ENCODE measurements around the gene KIF24.
"Not testable (repeated sequence)": the region's sequence is repeated elsewhere in the genome, so short reads cannot be mapped to it uniquely, and the experiment has no call there.

Gene KIF24

DNA sequence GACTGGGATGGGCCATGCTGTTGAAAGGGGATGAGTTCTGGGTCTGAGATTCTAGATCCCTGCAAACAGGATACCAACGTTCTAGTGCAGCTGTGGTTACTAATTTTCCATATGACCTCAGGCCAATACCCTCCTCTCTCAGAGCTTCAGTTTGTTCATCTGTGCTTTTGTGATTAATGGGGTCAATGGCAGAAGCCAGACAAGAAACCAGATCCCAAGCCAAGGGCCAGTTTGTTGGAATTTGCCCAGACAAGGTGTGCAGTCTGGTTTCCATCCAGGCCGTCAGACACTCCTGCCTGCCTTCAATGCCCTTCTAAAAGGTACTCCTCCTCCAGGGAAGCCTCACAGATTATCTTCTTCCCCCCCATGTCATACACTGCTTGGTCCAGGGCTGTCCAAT, 36.2 kb upstream of the KIF24 start:
- no peak for DNase-seq

DNA sequence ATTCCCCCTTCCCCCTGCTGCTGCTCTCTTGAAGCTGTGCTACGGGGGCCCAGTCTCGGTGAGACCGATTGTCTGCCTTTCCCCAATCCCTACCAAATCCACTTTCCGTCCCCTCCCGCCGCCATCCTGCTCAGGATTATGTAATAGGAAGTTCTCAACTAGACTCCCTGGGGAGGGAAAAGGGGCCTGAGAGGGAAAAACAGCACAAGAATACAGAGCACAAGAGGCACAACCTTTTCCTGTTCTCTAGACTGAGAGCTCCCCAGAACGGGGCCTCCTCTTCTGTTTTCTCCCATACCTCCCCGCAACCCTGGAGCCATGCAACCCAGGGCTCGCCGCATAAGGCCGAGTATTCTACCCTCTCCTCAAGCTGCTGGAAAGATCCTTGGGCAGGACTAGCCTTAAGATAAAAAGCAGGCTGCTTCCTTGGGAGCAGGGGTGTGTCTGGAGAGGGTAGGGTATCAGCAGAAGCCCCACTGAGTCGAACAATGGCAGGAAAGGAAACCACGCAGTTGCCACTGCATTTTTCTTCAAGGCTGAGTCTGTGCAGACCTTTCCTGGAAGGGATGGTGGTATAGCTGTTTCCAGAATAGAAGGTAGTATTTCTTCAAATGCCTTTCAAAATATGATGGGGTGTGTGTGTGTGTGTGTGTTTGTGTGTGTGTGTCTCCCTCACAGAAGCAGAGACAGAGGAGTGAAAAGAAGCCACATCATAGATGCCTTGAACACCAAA, 34.7 kb upstream of the KIF24 start:
- DNase-seq, result no peak

DNA sequence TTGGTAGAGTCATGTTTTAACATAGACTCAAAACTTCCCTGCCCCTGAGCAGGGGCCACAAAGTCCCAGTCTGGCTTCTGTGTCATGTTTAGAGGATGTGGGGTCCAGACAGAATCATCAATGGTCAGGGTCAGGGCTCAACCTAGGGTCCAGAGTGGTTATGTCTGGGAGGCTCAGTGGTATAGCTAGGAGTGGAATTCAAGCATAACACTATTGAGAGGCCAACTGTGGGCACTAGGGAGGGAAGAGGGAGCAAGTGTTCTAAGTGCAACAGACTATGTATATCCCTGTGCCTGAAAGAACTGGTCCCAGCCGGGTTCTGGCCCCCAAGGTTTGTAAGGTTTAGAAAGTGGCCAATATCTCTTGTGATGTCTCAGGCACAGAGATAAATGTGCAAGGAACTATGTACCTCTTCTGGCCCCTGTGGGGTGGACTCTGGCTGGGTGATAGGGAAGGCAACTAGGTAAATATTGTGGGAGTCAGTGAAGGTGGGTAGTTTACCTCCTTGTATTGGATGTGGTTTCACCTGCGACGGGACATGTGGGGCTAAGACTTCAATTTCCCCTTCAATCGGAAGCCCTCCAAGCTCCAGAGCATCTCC, 33.6 kb upstream of the KIF24 start:
- no peak for DNase-seq

DNA sequence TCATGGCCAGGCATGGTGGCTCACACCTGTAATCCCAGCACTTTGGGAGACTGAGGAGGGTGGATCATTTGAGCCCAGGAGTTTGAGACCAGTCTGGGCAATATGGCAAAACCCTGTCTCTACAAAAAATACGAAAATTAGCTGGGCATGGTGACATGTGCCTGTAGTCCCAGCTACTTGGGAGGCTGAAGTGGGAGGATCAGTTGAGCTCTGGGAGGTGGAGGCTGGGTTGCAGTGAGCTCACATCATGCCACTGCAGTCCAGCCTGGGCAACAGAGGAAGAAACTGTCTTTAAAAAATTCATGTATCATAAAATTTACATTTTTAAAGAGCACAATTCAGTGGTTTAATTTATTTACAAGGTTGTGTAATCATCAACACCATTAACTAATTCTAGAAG, 23.9 kb upstream of the KIF24 start:
- DNase-seq, result not testable (repeated sequence)

DNA sequence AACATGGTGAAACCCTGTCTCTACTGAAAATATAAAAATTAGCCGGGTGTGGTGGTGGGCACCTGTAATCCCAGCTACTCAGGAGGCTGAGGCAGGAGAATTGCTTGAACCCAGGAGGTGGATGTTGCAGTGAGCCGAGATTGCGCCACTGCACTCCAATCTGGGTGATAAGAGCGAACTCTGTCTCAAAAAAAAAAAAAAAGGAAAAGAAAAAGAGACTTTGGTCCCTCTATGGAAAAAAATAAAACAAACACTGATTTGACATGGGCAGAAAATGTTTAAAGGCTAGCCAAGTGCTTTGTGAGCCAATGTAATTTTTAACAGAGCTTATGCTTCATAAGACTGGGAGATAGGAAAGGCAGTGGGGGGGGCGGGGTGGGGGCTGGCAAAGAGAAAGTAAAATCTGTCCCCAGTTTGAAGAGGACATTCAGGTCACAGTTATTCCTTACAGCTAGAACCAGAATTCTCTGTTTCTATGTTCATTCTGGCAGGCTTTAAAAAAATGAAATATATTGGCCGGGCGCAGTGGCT, 23.1 kb upstream of the KIF24 start:
- DNase-seq, result not testable (repeated sequence)

DNA sequence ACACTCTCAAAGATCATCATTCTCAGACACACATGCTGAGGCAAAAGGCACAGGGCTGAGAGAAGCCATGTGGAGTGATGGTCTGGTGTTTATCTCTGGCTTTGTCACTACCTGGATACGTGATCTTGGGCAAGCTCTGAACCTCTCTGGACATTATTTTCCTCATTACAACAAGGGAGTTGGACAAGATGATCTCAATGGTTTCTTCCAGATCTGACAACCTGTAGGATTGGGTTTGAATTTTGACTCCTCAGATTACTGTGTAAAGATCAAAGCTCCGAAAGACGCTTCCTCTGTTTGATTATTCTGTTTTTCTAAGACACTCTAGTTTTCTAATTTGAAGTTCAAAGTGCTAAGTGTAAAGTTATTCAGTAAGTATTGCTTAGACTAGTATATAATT, 20.3 kb upstream of the KIF24 start:
- DNase-seq, result no peak

DNA sequence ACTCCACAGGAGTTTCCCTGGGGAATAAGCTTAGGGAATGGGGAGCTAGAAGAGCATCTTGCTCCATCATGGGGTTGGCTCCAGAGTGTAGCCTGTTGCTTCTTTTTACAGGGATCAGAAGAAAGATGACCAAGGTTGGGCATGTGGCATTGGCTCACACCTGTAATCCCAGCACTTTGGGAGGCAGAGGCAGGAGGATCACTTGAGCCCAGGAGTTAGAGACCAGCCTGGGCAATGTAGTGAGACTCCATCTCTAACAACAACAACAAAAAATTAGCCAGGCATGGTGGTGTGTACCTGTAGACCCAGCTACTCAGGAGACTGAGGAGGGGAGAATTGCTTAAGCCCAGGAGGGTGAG, 18.7 kb upstream of the KIF24 start:
- no peak for DNase-seq

DNA sequence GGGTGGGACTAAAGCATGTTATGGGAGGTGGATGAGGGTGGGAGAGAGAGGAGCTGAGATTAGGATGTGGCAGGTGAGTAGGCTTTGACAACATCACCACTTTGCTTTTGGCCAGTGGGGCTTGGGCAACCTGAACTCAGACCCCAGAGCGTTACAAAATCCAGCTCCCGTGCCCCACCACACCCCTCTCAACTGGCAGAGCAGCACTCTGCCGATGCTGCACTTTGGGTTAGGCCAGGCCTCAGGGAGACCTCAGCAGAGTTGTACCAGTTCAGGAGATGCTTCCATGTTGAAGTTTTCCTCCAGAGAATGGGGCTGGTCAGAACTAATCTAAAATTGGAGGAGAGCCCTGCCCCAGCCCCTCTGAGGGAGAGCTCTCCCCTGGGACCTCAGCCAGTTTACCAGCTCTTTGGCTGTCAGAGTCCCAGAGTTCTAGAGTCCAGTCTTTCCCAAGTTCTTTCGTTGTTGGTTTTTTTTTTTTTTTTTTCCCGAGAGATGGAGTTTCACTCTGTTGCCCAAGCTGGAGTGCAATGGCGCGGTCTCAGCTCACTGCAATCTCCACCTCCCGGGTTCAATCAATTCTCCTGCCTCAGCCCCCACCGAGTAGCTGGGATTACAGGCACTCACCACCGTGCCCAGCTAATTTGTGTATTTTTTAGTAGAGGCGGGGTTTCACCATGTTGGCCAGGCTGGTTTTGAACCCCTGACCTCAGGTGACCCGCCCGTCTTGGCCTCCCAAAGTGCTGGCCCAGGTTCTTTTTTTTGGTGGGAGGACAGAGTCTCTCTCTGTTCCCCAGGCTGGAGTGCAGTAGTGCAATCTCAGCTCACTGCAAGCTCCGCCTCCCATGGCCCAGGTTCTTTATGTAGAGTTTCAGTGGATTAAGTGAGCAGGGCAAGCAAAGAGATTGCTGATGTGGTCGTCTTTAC, 18.1 kb upstream of the KIF24 start:
- DNase-seq, result no peak

DNA sequence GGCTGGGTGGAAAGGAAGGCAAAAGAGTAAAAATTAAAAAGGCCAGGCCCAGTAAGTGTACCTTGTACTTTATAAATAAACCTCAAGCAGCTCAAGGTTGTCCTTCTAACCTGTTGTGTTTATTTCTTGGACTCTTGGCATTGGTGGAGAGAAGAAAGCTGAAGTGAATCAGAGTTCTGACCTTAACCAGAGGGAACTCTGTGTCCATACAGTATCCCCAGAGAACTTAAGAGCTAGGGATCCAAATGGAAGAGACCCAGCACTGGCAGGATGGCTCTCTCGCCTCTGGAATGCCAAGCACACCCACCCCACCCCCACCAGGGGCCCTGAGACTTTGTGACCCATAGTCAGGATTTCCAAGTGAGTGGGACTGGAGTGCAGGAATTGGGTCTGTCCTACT, 14.5 kb upstream of the KIF24 start:
- no peak for DNase-seq

DNA sequence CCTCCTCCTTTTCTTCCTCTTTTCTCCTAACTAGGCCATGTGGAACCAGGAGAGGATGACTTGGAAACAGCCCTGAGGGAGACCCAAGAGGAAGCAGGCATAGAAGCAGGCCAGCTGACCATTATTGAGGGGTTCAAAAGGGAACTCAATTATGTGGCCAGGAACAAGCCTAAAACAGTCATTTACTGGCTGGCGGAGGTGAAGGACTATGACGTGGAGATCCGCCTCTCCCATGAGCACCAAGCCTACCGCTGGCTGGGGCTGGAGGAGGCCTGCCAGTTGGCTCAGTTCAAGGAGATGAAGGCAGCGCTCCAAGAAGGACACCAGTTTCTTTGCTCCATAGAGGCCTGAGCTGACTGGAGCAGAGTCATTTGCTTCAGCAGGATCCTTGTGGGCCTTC, 14.0 kb upstream of the KIF24 start:
- DNase-seq, result no peak

DNA sequence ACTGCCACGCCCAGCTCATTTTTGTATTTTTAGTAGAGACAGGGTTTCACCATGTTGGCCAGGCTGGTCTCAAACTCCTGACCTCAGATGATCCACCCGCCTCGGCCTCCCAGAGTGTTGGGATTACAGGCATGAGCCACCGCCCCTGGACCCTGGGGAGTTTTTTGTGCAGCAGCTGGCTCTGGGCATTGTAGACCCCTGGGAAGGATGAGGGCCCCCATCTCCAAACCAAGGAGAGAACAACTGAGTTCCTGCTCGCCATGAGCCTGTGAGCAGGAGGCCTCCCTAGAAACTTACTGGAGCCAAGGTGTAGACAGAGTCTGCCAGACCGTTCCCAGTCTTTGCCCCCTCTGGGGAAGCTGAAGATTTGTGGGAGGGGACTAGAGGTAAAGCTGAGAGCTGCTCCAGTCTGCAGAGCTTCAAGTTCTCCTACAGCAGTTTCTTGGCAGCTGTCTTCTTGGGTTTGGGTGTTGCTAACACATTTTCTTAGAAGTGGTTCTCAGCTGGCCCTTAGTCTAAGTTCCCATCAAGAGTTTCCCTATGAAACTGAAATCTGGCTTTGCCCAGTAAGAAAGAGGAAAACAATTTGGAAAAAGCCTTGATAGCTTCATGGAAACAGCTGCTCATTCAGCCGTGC, 12.7 kb upstream of the KIF24 start:
- DNase-seq, result peak; percentile 37

DNA sequence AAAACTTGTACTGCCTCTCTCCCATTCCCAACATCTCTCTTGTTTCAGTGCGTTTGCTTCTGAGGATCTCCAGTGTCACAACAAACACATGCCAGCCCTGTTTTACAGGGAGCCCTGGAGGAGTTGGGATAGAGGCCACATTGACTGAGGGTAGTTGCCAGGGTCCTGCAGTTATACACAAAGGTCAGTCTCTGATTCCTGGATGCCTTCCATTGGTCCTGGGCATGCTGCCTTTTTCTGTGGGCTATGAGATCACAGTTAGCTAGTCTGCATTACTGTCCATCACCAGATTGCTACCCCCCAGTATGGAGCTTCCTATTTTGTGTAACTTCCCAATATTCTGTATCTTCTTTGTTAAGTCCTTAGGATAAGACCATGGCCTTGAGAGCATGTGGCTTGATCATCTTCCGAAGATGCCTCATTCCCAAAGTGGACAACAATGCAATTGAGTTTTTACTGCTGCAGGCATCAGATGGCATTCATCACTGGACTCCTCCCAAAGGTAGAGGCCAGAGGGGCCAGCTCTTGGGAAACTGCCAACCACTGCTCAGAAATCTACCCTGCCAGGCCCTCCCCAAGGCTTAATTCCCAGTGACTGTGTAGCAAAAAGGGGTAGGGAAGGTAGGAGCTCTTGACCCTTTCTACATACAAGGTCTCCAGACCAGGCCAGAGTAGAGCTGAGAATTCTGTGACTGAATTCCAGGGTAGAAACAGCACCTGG, 9.8 kb upstream of the KIF24 start:
- no peak for DNase-seq

DNA sequence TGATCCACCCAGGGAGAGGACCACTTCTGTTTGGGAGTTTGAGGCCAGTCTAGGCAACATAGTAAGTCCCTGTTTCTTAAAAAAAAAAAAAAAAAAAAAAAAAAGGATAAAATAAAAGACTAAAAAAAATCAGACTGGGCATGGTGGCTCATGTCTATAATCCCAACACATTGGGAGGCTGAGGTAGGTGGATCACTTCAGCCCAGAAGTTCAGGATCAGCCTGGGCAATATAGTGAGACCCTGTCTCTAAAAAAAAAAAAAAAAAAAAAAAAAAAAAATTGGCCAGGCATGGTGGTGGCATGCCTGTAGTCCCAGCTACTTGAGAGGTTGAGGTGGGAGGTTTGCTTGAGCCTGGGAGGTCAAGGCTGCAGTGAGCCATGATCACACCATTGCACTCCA, 9.0 kb upstream of the KIF24 start:
- DNase-seq, result not testable (repeated sequence)

DNA sequence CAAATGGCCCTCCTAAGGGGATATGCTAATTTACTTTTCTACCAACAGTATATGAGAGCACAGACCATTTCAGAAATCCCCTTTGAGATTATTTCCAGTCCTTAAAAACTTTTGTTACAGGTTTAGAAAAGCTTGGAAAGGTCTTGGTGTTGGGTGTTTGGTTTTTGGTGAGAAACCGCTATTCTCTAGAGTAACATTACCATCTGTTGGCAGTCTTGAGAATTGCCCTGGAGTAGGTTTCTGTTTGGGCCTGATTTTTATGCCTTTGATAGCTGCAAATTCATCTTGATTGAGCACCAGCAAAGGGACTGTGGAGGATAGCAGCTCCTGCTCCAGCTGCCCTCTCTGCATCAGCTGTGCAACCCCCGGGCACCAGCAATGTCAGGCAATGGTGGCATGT, 8.3 kb upstream of the KIF24 start:
- DNase-seq, result no peak

DNA sequence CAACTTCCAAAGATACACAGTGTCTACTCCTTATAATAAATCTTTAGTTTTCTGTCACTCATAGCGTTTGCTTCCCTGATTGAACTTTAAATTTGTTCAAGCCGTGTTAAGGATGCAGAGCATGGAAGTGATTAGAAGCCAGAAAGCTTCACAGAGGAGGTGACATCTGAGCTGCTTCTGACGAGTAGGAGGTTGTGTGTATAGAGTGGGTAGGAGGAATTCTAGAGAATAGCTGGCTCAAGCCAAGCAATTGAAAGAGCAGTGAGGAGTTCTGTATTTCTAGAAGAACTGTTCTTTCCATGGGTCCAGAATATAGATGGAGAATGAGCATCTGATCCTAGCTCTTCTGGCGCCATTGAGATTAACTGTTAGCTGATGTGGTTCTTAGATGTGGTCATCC, 6.3 kb upstream of the KIF24 start:
- DNase-seq, result no peak

DNA sequence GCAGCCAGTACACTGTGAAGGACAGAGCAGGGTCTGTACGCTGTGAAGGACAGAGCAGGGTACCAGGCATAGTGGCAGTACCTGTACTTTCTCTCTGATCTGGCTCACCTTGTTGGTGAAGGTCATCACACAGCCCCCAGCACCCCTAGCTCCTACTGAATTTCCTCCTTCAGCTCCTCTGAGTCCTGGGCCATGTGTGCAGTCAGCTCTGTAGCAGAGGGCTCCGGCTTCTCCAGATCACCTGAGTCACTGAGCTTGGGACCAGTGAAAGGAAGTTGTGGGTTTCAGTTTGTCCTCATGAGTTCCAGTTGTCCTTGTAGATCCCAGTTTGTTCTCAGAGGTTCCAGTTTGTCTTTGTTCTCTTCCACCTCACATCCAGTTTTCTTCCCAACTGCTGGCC, 5.8 kb upstream of the KIF24 start:
- DNase-seq, result peak; percentile 10

DNA sequence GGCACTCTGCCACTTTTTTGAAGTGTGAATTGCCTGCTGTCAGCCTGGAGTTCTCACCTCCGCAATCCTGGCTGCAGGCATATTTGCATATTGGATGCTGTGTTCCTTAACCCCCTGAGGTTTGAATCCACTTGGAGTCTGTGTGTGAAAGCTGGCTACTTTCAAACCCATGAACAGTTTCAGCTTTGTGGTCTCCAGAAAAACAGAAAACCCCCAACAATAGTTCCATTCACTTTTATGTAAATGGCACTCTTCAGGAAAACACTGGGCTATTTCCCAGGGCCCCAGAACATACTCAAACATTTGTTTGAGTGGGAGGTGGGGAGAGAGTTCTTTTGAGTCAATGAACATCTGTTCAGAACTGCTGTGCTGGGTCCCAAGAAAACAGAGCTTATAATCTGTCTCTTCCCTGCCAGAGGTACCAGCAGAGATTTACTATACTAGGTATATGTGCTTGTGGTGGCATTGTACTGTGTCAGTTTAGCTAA, 5.3 kb upstream of the KIF24 start:
- DNase-seq, result no peak

DNA sequence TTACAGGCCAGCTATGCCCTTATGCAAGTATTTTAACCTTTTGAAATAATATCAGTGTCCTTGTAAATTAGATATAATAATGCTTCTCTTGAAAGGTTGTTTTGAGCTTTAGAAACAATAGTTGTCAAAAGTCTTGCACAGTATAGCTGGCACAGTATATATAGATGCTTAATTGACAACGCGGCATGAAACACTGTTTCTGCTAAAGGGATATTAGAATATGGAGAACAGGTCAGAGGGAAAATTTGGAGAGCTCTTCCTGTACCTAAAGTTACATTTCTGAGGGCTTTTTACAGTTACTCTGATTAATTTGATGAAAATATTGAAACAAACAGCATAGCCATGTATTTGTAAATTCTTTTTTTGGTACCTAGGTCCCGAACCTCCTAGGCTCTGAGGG, 4.8 kb upstream of the KIF24 start:
- DNase-seq, result no peak

DNA sequence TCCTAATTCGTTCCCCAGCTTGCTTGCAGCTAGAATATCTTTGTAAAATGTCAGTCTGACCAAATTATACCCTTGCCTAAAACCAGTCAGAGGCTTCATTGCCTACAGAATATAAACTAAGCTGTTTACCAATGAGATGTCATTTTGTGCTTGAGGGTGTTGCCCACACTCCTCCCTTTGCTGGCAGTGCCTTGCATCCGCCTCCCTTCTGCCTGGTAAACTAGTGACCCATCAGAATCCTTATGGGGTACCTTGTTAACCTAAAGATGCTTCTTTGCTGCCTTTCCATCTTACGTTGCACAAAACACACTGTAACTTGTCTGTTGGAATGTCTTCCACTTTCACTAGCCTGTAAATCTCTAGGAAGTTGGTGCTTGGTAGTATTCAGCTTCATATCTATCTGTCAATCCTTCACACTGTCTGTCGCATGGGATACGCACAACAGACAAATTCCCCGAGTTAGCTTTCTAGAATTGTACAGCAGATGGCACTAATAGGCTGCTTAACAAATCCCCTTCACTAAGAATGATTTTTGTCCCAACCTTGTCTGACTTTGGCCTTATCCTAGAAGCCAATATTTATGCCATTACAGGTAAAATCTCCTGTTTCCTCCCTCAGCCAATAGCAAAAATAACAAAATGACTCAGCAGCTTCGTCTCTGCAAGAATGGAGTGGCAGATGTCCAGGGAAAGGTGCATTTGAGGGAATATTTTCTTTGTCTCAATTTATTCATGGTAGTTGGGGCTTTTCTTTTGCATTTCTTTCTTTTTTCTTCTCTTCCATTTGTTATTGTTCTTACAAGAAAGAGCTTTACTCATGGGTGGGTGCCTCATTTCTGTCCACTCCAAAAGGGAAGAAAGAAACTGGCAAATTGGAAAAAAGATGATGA, 3.3 kb upstream of the KIF24 start:
- DNase-seq, result peak; percentile 46

DNA sequence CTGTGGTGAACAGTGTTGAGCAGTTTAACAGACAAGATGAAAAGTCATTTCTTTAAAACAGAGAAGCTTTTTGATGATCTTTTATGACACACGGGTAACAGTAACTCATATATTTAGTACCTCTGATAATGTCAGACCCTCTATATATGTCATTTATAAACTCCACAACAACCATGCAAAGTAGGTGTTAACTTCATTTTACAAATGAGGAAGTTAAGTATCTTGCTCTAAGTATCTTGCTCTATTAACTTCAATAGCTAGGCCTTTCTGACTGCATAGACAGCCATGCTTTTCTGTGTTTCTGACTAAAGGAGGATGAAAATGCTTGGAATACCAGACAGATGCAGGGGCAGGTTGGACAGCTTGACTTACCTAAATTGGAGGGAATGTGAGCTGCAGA, 2.1 kb upstream of the KIF24 start:
- no peak for DNase-seq

DNA sequence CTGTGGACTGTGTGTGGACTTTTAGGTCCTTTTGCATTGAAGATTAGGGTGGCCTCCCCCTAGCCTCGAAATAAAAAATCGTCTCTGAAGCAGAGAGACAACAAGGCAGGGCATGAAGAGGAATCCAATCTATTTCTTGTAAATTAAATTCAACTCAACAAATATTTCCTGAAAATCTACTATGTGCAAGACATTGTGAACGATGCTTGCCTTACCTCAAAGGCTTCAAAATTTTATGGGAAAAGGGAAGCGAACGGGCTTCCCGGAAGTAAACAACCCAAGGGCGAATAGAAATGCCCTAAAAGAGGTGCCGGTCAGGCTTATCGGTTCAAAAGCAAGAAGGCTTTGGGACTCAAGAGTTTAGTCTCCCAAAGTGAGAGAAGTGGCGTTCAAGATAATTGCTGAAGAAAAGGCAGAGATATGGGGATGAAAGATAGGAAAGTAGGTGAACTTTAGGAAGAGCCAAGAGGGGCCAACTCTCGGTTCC, 525 bp downstream of the KIF24 start:
- no peak for DNase-seq

Data from suppressor macrophage treated with lipopolysaccharide for 4 hours (primary cell).